Chondrocyte (in vitro differentiated cells): ENCODE measurements around the gene RELA. TPM values are rescaled to one million over a fixed set of nuclear protein-coding genes. Genes with fewer than 3 reads are reported as not detected.

ENCODE experiments used
- DNase-seq: peaks from one replicate; pipeline ENCODE4 v3.0.0; 2021; ENCODE audit warnings: mixed read lengths, low spot score
- H3K27ac Mint-ChIP-seq: one replicate; pipeline ENCODE4 v1.8.0; 2021; ENCODE audit warnings: mild to moderate bottlenecking, moderate library complexity, mixed read lengths; ENCODE audit not compliant: unreplicated experiment
- H3K27me3 Mint-ChIP-seq: 2 replicates; pipeline ENCODE4 v1.8.0; 2021; ENCODE audit warnings: low read depth, mixed read lengths
- H3K36me3 Mint-ChIP-seq: 2 replicates; pipeline ENCODE4 v1.8.0; 2021; ENCODE audit warnings: low read depth, mixed read lengths
- H3K4me1 Mint-ChIP-seq: 2 replicates; pipeline ENCODE4 v1.8.0; 2021; ENCODE audit warnings: low read depth, mild to moderate bottlenecking, mixed read lengths
- H3K4me3 Mint-ChIP-seq: one replicate; pipeline ENCODE4 v1.8.0; 2021; ENCODE audit warnings: mild to moderate bottlenecking, moderate library complexity, mixed read lengths; ENCODE audit not compliant: unreplicated experiment
- H3K9me3 Mint-ChIP-seq: 2 replicates; pipeline ENCODE4 v1.8.0; 2021; ENCODE audit warnings: low read depth, mixed read lengths
- total RNA-seq: library from RNA; stranded (reverse); gene quantifications from 3 replicates; pipeline ENCODE4 v1.2.1, GENCODE V29; 2021
- TF ChIP-seq, protein P1 (sequence below): fragments of 200-600 bp; sonication (generic); IDR thresholded peaks from 2 replicates; pipeline ENCODE4 v1.5.0; 2021; ENCODE audit warnings: antibody characterized with exemption, mild to moderate bottlenecking, moderate library complexity

RELA gene
- total RNA-seq, 1 donor from 2014 or later = 72.7 TPM

DNA sequence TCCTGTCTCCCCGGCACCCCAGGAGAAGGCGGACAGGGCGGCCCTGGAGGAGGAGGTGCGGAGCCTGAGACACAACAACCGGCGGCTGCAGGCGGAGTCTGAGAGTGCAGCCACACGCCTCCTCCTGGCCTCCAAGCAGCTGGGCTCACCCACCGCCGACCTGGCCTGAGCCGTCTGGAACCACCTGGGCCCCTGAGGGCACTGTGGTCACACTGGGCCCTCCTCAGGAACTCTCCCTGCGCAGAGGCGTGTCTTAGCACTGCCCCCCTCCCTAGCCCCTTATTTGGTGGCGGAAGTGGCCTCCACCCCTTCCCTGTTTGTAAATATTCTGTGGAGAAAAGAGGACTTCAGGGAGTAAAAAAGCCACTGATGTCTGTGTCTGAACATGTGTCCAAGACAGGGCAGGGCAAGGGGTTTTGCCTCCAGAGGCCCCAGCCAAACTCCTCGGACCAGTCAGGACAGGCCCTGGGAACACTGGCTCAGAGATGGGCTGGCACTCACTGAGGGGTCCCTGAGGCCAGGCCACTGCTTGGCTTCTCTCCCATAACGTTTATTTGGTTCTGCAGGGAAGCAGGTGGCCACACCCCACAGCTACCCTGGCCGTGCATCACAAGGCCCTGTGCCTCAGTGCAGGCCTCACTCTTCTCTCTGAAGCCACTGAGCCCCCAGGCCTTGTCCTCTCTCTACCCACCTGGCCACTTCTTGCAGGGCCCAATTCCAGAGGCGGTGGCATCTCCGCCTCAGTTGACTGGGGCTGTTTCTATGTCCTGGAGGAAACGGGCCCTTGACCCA, 12.0 kb downstream of the RELA start:
- Mint-ChIP-seq H3K9me3 (no peaks in the 10 kb centered on the region), H3K27me3 (no peaks in the 10 kb centered on the region), H3K36me3 (peaks cover 5% of the 10 kb centered on the region), H3K27ac (peak overlapping the region; percentile 82), H3K4me3 (no peak overlapping the region), H3K4me1 (peaks cover 30% of the 10 kb centered on the region)
- peak; percentile 91 for DNase-seq
- TF ChIP-seq, protein P1, sequence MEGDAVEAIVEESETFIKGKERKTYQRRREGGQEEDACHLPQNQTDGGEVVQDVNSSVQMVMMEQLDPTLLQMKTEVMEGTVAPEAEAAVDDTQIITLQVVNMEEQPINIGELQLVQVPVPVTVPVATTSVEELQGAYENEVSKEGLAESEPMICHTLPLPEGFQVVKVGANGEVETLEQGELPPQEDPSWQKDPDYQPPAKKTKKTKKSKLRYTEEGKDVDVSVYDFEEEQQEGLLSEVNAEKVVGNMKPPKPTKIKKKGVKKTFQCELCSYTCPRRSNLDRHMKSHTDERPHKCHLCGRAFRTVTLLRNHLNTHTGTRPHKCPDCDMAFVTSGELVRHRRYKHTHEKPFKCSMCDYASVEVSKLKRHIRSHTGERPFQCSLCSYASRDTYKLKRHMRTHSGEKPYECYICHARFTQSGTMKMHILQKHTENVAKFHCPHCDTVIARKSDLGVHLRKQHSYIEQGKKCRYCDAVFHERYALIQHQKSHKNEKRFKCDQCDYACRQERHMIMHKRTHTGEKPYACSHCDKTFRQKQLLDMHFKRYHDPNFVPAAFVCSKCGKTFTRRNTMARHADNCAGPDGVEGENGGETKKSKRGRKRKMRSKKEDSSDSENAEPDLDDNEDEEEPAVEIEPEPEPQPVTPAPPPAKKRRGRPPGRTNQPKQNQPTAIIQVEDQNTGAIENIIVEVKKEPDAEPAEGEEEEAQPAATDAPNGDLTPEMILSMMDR = no peak

DNA sequence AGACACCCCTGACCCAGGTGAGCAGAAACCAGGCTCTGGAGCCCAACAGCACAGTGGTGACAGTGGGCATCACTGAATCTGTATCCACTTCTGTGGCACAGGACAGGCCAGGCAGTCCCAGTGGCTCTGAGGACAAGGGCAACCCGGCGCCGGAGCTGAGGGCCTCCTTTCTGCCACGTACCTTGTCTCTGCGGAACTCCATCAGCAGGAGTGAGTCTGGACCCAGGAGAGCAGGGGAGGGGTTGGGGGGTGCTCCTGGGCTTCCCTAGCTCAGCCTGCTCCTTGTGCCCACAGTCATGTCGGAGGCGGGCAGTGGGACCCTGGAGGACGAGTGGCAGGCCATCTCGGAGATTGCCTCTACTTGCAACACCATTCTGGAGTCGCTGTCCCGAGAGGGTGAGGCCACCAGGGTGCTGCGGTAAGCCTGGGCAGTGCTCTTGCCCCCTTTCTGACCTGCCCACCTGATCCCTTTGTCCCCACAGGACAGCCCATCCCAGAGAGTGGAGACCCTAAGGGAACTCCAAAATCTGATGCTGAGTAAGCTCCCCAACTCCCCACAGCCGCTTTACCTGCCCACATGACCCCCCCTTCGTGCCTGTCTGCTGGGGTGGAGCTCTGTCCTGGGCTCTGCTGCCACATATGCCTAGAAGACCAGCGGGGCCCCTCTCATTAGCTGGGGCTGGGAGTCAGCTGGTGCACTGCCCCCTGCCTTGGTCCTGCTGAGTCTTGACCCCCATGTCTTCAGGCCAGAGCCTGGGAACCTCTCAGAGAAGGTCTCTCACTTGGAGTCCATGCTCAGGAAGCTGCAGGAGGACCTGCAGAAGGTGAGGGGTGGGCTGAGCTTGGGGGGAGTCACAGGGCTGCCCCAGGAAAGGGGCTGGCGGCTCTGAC, 12.8 kb downstream of the RELA start:
- H3K27me3 Mint-ChIP-seq = no peaks in the 10 kb centered on the region
- H3K9me3 Mint-ChIP-seq = no peaks in the 10 kb centered on the region
- TF ChIP-seq, protein P1 = no peak
- peaks cover 34% of the 10 kb centered on the region for H3K4me1 Mint-ChIP-seq
- peak; percentile 57 for DNase-seq
- H3K27ac Mint-ChIP-seq = peak overlapping the region; percentile 51
- H3K36me3 Mint-ChIP-seq = peaks cover 1% of the 10 kb centered on the region
- no peak overlapping the region for H3K4me3 Mint-ChIP-seq

DNA sequence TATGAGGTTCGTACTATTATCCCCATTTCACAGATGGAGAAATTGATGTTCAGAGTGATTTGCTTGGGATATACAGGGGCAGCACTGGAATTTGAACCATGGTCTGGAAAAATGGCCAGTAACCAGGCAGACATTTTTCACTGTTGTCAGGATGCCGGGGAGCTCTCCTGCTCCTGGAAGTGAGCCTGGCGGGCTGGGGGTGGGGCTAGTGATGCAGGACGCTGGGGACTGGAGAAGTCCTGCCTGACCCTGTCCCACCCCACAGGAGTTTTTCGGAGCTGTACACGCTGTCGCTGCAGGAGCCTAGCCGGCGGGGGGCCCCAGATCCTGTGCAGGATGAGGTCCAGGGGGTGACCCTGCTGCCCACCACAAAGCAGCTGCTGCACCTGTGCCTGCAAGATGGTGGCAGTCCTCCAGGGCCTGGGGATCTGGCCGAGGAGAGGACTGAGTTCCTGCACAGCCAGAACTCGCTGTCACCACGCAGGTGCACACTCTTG, 13.7 kb downstream of the RELA start:
- Mint-ChIP-seq H3K4me1 (peaks cover 33% of the 10 kb centered on the region), H3K4me3 (no peak overlapping the region), H3K36me3 (no peaks in the 10 kb centered on the region), H3K27me3 (no peaks in the 10 kb centered on the region), H3K27ac (no peak overlapping the region), H3K9me3 (no peaks in the 10 kb centered on the region)
- peak; percentile 92 for DNase-seq
- TF ChIP-seq, protein P1 = no peak

DNA sequence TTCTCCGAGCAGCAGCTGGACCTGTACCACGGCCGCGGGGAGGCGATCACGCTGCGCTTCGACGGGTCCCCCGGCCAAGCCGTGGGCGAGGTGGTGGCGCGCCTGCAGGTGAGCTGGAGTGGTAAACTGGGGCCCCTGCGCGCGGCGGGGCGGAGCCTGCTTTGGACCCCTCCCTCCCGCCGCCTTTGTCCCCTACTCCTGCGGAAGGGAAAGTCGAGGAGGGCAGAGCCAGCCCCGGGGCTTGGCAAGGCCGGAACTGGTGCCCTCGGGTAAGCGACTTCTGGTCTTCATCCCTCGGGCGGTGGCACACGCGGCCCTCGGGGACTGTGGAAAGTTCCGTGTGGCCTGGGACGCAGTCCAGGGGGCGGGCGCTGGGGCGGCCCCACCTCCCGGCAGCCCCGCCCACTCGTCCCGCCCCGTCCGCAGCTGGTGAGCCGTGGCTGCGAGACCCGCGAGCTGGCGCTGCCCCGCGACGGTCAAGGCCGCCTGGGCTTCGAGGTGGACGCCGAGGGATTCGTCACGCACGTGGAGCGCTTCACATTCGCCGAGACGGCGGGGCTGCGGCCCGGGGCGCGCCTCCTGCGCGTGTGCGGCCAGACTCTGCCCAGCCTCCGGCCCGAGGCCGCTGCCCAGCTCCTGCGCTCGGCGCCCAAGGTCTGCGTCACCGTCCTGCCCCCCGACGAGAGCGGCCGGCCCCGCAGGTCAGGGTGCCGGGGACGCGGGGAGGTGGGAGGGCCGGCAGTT, 15.6 kb downstream of the RELA start:
- Mint-ChIP-seq H3K4me1 (peaks cover 26% of the 10 kb centered on the region), H3K27ac (no peak overlapping the region), H3K36me3 (no peaks in the 10 kb centered on the region), H3K27me3 (no peaks in the 10 kb centered on the region), H3K4me3 (no peak overlapping the region), H3K9me3 (no peaks in the 10 kb centered on the region)
- TF ChIP-seq, protein P1 = no peak
- DNase-seq = peak; percentile 90
